ENCODE results near the gene TWIST2. TPM values are rescaled to one million over a fixed set of nuclear protein-coding genes. Genes with fewer than 3 reads are reported as not detected.

The TWIST2 gene
- total and polyA plus RNA-seq, 10 of the 15 experiments (the other 5 are each of a cell fraction or from before 2014, with no cell fraction given) = not detected

GRCh38 chr2:238903141-238903540 is 55.3 kb downstream of the TWIST2 start:
- POLR2A ChIA-PET = no interaction called here
- CTCF ChIA-PET = no interaction called here
- intact Hi-C loops (cut with micrococcal nuclease; ENCODE audit: unreplicated experiment) = no loop called here
- H3K4me3 ChIP-seq = no peak overlapping the region
- H3K27me3 ChIP-seq (replicated peaks in 1 of 2; ENCODE audit: control insufficient read depth in 2 of 2, insufficient read depth in 2 of 2, low read length in 1 of 2) = peaks cover 0 to 2% of the 10 kb centered on the region in 2 experiments; a peak in 1 of 4 replicates
- no peaks in the 10 kb centered on the region; the same call in 2 of the 3 replicates for H3K9me3 ChIP-seq (replicated peaks; ENCODE audit: control insufficient read depth, insufficient read depth, low read length)
- H3K27ac ChIP-seq (ENCODE audit: control insufficient read depth, insufficient read depth) = no peak overlapping the region
- no TSS peak for BruUV-seq (replicated peaks)
- FAIRE-seq (no peak), DNase-seq (ENCODE audit: low read depth, low spot score) (no peak), ATAC-seq (no peak)
- H4K20me1 ChIP-seq (ENCODE audit: control insufficient read depth, insufficient read depth) = no peaks in the 10 kb centered on the region
- no peaks in the 10 kb centered on the region for H3K79me2 ChIP-seq (ENCODE audit: control insufficient read depth, insufficient read depth, low read length)
- no peaks in the 10 kb centered on the region for H3K4me1 ChIP-seq (ENCODE audit: control insufficient read depth, insufficient read depth, low read length)
- H3K36me3 ChIP-seq (ENCODE audit: control insufficient read depth in 2 of 2, insufficient read depth in 2 of 2, low read length in 1 of 2) = no peaks in the 10 kb centered on the region
- WGBS (ENCODE audit: insufficient coverage, insufficient replicate concordance, low lambda C conversion rate, missing lambda C conversion rate) = 42% methylated on average over 2 of the region's 2 CpGs
- RAD21 ChIA-PET (ENCODE audit: unreplicated experiment) = no interaction called here
- H3K4me2 ChIP-seq (ENCODE audit: control insufficient read depth, insufficient read depth) = no peak overlapping the region
- in situ Hi-C loops (cut with MboI) = no loop called here
- no peak overlapping the region for H3K9ac ChIP-seq (ENCODE audit: control insufficient read depth, insufficient read depth, low read length)
- SMC1A ChIA-PET (ENCODE audit: uncharacterized antibody, unreplicated experiment) = no interaction called here
- H2AFZ ChIP-seq (ENCODE audit: control insufficient read depth, low read depth, low read length) = no peak overlapping the region
- TF ChIP-seq MYC (IDR thresholded peaks at IDR 0.05; ENCODE audit: insufficient read depth, insufficient read length, insufficient replicate concordance, low read length, severe bottlenecking) = no peak
- TF ChIP-seq MEF2A (IDR thresholded peaks at IDR 0.05; ENCODE audit: insufficient read depth, low read depth, low read length) = no peak
- TF ChIP-seq MTA2 (IDR thresholded peaks at IDR 0.05; ENCODE audit: low read depth) = no peak
- no peak for TF ChIP-seq SIX5 (IDR thresholded peaks at IDR 0.05; ENCODE audit: low read depth, low read length, severe bottlenecking)
- no peak for TF ChIP-seq CBX5 (IDR thresholded peaks at IDR 0.05; ENCODE audit: low read depth)
- TF ChIP-seq, protein P1, sequence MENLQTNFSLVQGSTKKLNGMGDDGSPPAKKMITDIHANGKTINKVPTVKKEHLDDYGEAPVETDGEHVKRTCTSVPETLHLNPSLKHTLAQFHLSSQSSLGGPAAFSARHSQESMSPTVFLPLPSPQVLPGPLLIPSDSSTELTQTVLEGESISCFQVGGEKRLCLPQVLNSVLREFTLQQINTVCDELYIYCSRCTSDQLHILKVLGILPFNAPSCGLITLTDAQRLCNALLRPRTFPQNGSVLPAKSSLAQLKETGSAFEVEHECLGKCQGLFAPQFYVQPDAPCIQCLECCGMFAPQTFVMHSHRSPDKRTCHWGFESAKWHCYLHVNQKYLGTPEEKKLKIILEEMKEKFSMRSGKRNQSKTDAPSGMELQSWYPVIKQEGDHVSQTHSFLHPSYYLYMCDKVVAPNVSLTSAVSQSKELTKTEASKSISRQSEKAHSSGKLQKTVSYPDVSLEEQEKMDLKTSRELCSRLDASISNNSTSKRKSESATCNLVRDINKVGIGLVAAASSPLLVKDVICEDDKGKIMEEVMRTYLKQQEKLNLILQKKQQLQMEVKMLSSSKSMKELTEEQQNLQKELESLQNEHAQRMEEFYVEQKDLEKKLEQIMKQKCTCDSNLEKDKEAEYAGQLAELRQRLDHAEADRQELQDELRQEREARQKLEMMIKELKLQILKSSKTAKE (IDR thresholded peaks at IDR 0.05; ENCODE audit: low read depth, poor library complexity, severe bottlenecking) = no peak
- no peak for TF ChIP-seq CEBPB (IDR thresholded peaks at IDR 0.05; ENCODE audit: borderline replicate concordance in 1 of 2, low read depth in 2 of 2, low read length in 2 of 2)
- TF ChIP-seq, protein P2, sequence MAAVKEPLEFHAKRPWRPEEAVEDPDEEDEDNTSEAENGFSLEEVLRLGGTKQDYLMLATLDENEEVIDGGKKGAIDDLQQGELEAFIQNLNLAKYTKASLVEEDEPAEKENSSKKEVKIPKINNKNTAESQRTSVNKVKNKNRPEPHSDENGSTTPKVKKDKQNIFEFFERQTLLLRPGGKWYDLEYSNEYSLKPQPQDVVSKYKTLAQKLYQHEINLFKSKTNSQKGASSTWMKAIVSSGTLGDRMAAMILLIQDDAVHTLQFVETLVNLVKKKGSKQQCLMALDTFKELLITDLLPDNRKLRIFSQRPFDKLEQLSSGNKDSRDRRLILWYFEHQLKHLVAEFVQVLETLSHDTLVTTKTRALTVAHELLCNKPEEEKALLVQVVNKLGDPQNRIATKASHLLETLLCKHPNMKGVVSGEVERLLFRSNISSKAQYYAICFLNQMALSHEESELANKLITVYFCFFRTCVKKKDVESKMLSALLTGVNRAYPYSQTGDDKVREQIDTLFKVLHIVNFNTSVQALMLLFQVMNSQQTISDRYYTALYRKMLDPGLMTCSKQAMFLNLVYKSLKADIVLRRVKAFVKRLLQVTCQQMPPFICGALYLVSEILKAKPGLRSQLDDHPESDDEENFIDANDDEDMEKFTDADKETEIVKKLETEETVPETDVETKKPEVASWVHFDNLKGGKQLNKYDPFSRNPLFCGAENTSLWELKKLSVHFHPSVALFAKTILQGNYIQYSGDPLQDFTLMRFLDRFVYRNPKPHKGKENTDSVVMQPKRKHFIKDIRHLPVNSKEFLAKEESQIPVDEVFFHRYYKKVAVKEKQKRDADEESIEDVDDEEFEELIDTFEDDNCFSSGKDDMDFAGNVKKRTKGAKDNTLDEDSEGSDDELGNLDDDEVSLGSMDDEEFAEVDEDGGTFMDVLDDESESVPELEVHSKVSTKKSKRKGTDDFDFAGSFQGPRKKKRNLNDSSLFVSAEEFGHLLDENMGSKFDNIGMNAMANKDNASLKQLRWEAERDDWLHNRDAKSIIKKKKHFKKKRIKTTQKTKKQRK (IDR thresholded peaks at IDR 0.05; ENCODE audit: low read depth, low read length) = no peak
- TF ChIP-seq ATF3 (IDR thresholded peaks at IDR 0.05; ENCODE audit: borderline replicate concordance, extremely low read depth, low read depth, low read length) = no peak
- no peak for TF ChIP-seq ESRRA (IDR thresholded peaks at IDR 0.05; ENCODE audit: low read length)
- TF ChIP-seq STAT1 (conservative IDR thresholded peaks at IDR 0.05) = no peak
- TF ChIP-seq, protein P3, sequence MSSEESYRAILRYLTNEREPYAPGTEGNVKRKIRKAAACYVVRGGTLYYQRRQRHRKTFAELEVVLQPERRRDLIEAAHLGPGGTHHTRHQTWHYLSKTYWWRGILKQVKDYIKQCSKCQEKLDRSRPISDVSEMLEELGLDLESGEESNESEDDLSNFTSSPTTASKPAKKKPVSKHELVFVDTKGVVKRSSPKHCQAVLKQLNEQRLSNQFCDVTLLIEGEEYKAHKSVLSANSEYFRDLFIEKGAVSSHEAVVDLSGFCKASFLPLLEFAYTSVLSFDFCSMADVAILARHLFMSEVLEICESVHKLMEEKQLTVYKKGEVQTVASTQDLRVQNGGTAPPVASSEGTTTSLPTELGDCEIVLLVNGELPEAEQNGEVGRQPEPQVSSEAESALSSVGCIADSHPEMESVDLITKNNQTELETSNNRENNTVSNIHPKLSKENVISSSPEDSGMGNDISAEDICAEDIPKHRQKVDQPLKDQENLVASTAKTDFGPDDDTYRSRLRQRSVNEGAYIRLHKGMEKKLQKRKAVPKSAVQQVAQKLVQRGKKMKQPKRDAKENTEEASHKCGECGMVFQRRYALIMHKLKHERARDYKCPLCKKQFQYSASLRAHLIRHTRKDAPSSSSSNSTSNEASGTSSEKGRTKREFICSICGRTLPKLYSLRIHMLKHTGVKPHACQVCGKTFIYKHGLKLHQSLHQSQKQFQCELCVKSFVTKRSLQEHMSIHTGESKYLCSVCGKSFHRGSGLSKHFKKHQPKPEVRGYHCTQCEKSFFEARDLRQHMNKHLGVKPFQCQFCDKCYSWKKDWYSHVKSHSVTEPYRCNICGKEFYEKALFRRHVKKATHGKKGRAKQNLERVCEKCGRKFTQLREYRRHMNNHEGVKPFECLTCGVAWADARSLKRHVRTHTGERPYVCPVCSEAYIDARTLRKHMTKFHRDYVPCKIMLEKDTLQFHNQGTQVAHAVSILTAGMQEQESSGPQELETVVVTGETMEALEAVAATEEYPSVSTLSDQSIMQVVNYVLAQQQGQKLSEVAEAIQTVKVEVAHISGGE (CRISPR knock-in tag; IDR thresholded peaks at IDR 0.05) = no peak
- no peak for TF ChIP-seq RBBP5 (conservative IDR thresholded peaks at IDR 0.05)
- TF ChIP-seq BCL11A (IDR thresholded peaks at IDR 0.05; ENCODE audit: low read depth, low read length) = no peak
- TF ChIP-seq CBX3 (IDR thresholded peaks at IDR 0.05; ENCODE audit: borderline replicate concordance, low read depth) = no peak
- TF ChIP-seq JUND (IDR thresholded peaks at IDR 0.05; ENCODE audit: low read depth, low read length) = no peak
